Aortic smooth muscle cell (primary cell): ENCODE data around the gene FOXA3. TPM values are rescaled to one million over a fixed set of nuclear protein-coding genes. Genes with fewer than 3 reads are reported as not detected.

ENCODE experiments used
- total RNA-seq: library from RNA; depleted of rRNA; stranded (reverse); fragments of >200 nt; gene quantifications from 2 replicates; pipeline ENCODE4 v1.2.3, GENCODE V29; 2014

Gene FOXA3
- total RNA-seq: not detected in 2 replicates

DNA sequence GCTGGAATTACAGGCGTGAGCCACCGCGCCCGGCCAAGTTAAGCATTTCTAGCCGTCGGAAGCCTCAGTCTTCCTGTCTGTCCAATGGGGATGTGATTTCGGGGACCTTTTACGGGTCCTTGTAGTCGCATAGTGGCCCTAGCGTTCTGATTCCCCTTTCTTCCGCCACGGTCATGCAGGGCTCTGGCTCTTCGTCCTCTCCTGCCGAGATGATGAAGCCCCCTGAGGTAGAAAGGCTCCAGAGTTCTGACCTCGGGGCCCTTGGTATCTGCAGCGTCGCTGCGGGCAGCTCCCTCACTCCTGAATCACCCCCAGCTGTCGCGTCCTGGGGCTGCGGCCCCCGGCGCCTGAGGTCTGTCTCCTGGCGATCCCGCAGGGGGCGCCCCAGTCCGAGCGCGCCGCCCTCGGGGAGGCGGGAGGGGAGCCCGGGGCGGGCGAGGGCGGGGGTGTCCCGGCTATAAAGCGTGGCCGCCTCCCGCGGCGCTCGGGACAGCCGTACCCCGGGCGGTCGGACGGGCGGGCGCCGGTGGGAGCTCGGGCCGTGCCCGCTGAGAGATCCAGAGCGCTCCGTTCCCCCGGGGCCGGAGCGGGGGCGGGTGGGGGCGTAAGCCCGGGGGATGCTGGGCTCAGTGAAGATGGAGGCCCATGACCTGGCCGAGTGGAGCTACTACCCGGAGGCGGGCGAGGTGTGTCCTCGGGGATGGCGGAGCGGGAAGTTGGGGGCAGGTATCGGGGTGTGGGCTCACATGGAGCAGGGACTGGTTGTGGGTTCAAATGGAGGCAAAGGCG is at the start of gene FOXA3:
Gene FOXA3 (plus strand): TSS at position 487 of the 789 bp plus-strand sequence. CDS start 131 bp downstream, at position 618.

GRCh38 chr19:45814851-45815480 is 49.2 kb upstream of the FOXA3 start, which contains the start of gene RSPH6A:
RSPH6A (minus strand) TSS chr19:45815308; CDS start chr19:45815176, 132 bp downstream.

GRCh38 chr19:45862564-45863334 is 1.4 kb upstream of the FOXA3 start, which contains the start of gene SYMPK:
SYMPK (minus strand) TSS chr19:45863147; CDS start chr19:45854495, 8,652 bp downstream.

GRCh38 chr19:45885556-45886426 is 21.7 kb downstream of the FOXA3 start, which contains the start of gene IRF2BP1:
IRF2BP1 (minus strand) TSS chr19:45886141; CDS start chr19:45885774, 367 bp downstream.

DNA sequence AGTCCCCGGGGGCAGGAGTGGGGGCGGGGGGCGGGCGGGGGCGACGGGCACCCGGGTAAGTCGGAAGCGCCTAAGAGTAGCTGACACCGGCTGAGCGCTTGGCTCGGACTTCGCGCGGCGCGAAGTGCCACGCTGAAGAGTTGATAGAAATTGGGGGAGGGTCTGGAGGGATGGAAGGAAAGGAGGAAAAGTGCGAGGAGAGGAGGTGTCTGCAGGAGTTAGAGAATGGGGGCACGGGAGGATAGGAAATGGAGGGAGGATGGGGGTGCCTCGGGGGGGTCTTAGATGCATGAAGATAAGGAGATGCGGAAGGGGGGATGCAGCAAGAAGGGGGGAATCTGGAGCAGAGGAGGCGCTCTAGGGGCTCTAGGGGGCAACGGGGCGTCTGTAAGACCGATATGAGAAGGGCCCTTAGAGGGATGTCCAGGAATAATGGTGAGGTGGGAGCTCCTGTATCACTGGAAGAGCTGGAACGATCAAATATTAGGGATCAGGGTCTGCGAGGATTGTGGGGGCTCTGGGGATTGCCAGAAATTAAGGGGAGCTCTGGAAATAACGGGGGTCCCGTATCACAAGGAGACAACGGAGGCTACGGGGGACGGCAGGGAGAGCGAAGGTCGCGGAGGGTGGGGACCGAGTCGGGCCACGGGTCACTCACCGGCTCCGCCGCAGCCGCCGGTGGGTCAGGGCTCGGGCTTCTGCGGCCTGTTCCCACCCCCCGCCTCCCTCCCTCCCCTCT is 38.0 kb downstream of the FOXA3 start, which contains the start of gene MYPOP:
Gene MYPOP (minus strand): TSS at position 702 of the 739 bp plus-strand sequence. CDS start 840 bp downstream, outside the sequence.

DNA sequence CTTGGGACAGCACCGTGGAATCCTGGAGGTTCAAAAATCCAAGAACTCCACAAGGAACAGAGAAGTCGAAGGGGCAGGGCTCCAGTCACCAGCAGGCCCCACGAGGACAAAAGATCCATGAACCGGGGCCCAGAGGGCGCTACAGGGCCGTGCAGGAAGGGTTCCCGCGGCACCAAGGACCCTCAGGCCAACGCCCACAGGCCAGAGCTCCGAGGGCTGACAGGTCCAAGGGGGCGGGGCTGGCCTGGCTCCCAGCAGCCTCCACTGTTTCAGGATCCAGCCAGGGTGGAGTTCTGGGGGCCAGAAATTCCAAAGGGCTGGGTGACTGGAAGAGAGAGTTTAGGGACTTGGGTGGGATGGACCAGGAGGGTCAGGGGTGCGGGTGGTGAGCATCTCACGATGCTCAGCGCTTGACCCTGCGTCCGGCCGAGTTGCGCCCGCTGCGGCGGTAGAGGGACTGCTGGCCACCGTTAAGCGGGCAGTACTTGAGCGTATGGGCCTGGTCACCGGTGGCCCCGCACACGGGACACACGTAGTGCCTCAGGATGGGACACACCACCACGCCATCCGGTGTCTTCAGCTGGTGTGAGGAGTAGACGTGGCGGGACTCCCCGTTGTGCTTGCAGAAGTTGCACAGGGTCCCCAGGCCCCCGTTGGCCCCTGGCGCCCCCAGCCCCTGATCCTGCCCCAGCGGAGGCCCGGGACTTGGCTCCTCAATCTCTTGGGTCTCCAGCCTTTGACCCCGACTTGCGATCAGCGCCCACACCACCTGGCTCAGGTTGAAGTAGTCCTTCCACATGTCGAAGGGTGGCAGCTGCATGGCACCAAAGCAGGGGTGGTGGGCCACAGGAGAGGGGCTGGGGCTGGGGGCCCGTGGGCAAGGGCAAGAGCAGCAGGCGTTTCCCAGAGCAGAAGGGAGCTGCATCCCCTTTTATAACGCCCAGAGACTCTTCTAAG is 50.0 kb downstream of the FOXA3 start, which contains the start of gene NANOS2:
Gene NANOS2 (minus strand): TSS at position 905 of the 957 bp plus-strand sequence. CDS start 85 bp downstream, at position 820.

Other genes starting within 250 kb of the FOXA3 start
- gene EML2, start 224.9 kb upstream of the FOXA3 start, total RNA-seq: 46.1 and 55.6 TPM in 2 replicates
- gene GIPR, start 196.1 kb upstream of the FOXA3 start, total RNA-seq: 0.12 and 0.26 TPM in 2 replicates
- 676 and 796 TPM in 2 replicates for gene SNRPD2, start 172.4 kb upstream of the FOXA3 start, total RNA-seq
- gene QPCTL, start 171.7 kb upstream of the FOXA3 start, total RNA-seq: 7.2 and 9.4 TPM in 2 replicates
- gene FBXO46, start 133.4 kb upstream of the FOXA3 start, total RNA-seq: 2.2 and 2.8 TPM in 2 replicates
- gene MEIOSIN, start 130.9 kb upstream of the FOXA3 start, total RNA-seq: not detected in 2 replicates
- gene SIX5, start 95.1 kb upstream of the FOXA3 start, total RNA-seq: 5.5 and 6.0 TPM in 2 replicates
- gene DMPK, start 81.8 kb upstream of the FOXA3 start, total RNA-seq: 169 and 191 TPM in 2 replicates
- gene DMWD, start 71.5 kb upstream of the FOXA3 start, total RNA-seq: 32.6 and 34.7 TPM in 2 replicates
- 0.12 and 0.13 TPM in 2 replicates for gene RSPH6A, start 49.0 kb upstream of the FOXA3 start, total RNA-seq
- gene SYMPK, start 1.2 kb upstream of the FOXA3 start, total RNA-seq: 25.2 and 29.5 TPM in 2 replicates
- gene IRF2BP1, start 21.8 kb downstream of the FOXA3 start, total RNA-seq: 17.8 and 21.4 TPM in 2 replicates
- gene MYPOP, start 38.3 kb downstream of the FOXA3 start, total RNA-seq: 0.53 and 1.1 TPM in 2 replicates
- not detected in 2 replicates for gene NANOS2, start 50.5 kb downstream of the FOXA3 start, total RNA-seq
- 0.12 and 0.13 TPM in 2 replicates for gene NOVA2, start 109.5 kb downstream of the FOXA3 start, total RNA-seq
- 4.8 and 6.2 TPM in 2 replicates for gene CCDC61, start 131.1 kb downstream of the FOXA3 start, total RNA-seq
- gene PGLYRP1, start 158.7 kb downstream of the FOXA3 start, total RNA-seq: not detected in 2 replicates
- 0.06 TPM in 1 of 2 replicates, not detected in the other for gene IGFL4, start 176.7 kb downstream of the FOXA3 start, total RNA-seq